A673 (cell line): ENCODE measurements around the gene AUH.

ENCODE experiments used
- CTCF ChIP-seq: fragments of 300-800, 200-600 bp; sonication (generic); conservative IDR thresholded peaks from 2 replicates; pipeline ENCODE4 v1.5.1; 2017; ENCODE audit warnings: low read depth, mild to moderate bottlenecking, antibody characterized with exemption, low read length, moderate library complexity, mixed read lengths
- EZH2 ChIP-seq: fragments of 200-600 bp; sonication (generic); IDR thresholded peaks from 2 replicates; pipeline ENCODE4 v1.6.1; 2017; ENCODE audit warnings: borderline replicate concordance, low read depth, mild to moderate bottlenecking, mixed read lengths, antibody characterized with exemption, low read length; ENCODE audit not compliant: poor library complexity, severe bottlenecking

- TF ChIP-seq CTCF (no peak), EZH2 (no peak)
Observed at GRCh38 chr9:91391412-91391811, 29.7 kb upstream of the AUH start.
